Measurements from ENCODE around the gene LIF.

The LIF gene

GRCh38 chr22:30261134-30261533 lies 14.6 kb upstream of the LIF start:
- Histone ChIP-seq H3K36me3 (ENCODE audit: control insufficient read depth, insufficient read depth, low read length) (no peaks in the 10 kb centered on the region), H3K27me3 (ENCODE audit: control insufficient read depth, insufficient read depth, low read length) (no peaks in the 10 kb centered on the region; the same call in 1 of the 2 replicates), H3K4me3 (ENCODE audit: low read depth, low read length) (no peak overlapping the region), H3K9ac (ENCODE audit: low read depth, low read length) (no peak overlapping the region), H3K9me3 (ENCODE audit: control insufficient read depth, insufficient read depth, low read length) (no peaks in the 10 kb centered on the region), H3K27ac (ENCODE audit: low read depth, low read length) (no peak overlapping the region), H3K4me1 (ENCODE audit: control insufficient read depth, insufficient read depth, low read length) (peaks cover 5% of the 10 kb centered on the region; the same call in 1 of the 2 replicates)

GRCh38 chr22:30260682-30261081 lies 14.1 kb upstream of the LIF start:
- Histone ChIP-seq H3K4me1 (ENCODE audit: control insufficient read depth, insufficient read depth, low read length) (peaks cover 8% of the 10 kb centered on the region; the same call in 1 of the 2 replicates), H3K9ac (ENCODE audit: low read depth, low read length) (no peak overlapping the region), H3K27me3 (ENCODE audit: control insufficient read depth, insufficient read depth, low read length) (no peaks in the 10 kb centered on the region; the same call in 1 of the 2 replicates), H3K36me3 (ENCODE audit: control insufficient read depth, insufficient read depth, low read length) (no peaks in the 10 kb centered on the region), H3K27ac (ENCODE audit: low read depth, low read length) (no peak overlapping the region), H3K9me3 (ENCODE audit: control insufficient read depth, insufficient read depth, low read length) (no peaks in the 10 kb centered on the region), H3K4me3 (ENCODE audit: low read depth, low read length) (no peak overlapping the region)

DNA sequence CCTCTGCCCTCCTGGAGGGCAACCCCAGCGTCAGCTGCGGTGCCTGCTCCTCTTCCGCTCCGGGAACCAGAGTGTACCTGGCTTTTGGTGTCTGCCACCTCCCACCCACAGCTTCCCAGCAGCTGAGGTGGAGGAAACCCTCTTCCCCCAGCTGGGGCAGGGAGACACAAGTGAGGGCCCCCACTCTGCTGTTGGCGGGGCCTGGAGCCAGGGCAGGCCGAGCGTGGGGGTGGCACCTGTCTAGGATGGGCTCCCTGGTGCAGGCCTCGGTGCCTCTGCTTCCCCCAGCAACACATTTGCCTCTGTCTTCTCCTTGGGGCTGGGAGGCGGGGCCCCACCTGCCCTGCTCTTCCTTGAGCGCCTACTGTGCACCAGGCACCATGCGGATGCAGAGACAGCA lies 13.7 kb upstream of the LIF start:
- H3K27ac ChIP-seq (ENCODE audit: low read depth, low read length): no peak overlapping the region
- no peak overlapping the region for H3K4me3 ChIP-seq (ENCODE audit: low read depth, low read length)
- no peaks in the 10 kb centered on the region for H3K36me3 ChIP-seq (ENCODE audit: control insufficient read depth, insufficient read depth, low read length)
- no peaks in the 10 kb centered on the region; the same call in 1 of the 2 replicates for H3K27me3 ChIP-seq (ENCODE audit: control insufficient read depth, insufficient read depth, low read length)
- no peaks in the 10 kb centered on the region for H3K9me3 ChIP-seq (ENCODE audit: control insufficient read depth, insufficient read depth, low read length)
- peaks cover 8% of the 10 kb centered on the region; the same call in 1 of the 2 replicates for H3K4me1 ChIP-seq (ENCODE audit: control insufficient read depth, insufficient read depth, low read length)
- no peak overlapping the region for H3K9ac ChIP-seq (ENCODE audit: low read depth, low read length)

GRCh38 chr22:30254314-30254713 lies 7.8 kb upstream of the LIF start:
- Histone ChIP-seq H3K27ac (ENCODE audit: low read depth, low read length) (no peak overlapping the region), H3K9ac (ENCODE audit: low read depth, low read length) (no peak overlapping the region), H3K4me3 (ENCODE audit: low read depth, low read length) (no peak overlapping the region), H3K27me3 (ENCODE audit: control insufficient read depth, insufficient read depth, low read length) (no peaks in the 10 kb centered on the region), H3K4me1 (ENCODE audit: control insufficient read depth, insufficient read depth, low read length) (peaks cover 14% of the 10 kb centered on the region; the same call in 1 of the 2 replicates), H3K36me3 (ENCODE audit: control insufficient read depth, insufficient read depth, low read length) (no peaks in the 10 kb centered on the region), H3K9me3 (ENCODE audit: control insufficient read depth, insufficient read depth, low read length) (no peaks in the 10 kb centered on the region)

GRCh38 chr22:30253205-30253852 lies 6.8 kb upstream of the LIF start:
- peaks cover 14% of the 10 kb centered on the region; the same call in 1 of the 2 replicates for H3K4me1 ChIP-seq (ENCODE audit: control insufficient read depth, insufficient read depth, low read length)
- no peak overlapping the region for H3K27ac ChIP-seq (ENCODE audit: low read depth, low read length)
- no peaks in the 10 kb centered on the region for H3K9me3 ChIP-seq (ENCODE audit: control insufficient read depth, insufficient read depth, low read length)
- no peak overlapping the region for H3K9ac ChIP-seq (ENCODE audit: low read depth, low read length)
- H3K27me3 ChIP-seq (ENCODE audit: control insufficient read depth, insufficient read depth, low read length): no peaks in the 10 kb centered on the region
- no peak overlapping the region for H3K4me3 ChIP-seq (ENCODE audit: low read depth, low read length)
- H3K36me3 ChIP-seq (ENCODE audit: control insufficient read depth, insufficient read depth, low read length): no peaks in the 10 kb centered on the region

GRCh38 chr22:30252411-30253204 lies 6.0 kb upstream of the LIF start:
- Histone ChIP-seq H3K4me1 (ENCODE audit: control insufficient read depth, insufficient read depth, low read length) (peaks cover 14% of the 10 kb centered on the region; the same call in 1 of the 2 replicates), H3K9me3 (ENCODE audit: control insufficient read depth, insufficient read depth, low read length) (no peaks in the 10 kb centered on the region), H3K9ac (ENCODE audit: low read depth, low read length) (no peak overlapping the region), H3K36me3 (ENCODE audit: control insufficient read depth, insufficient read depth, low read length) (no peaks in the 10 kb centered on the region), H3K4me3 (ENCODE audit: low read depth, low read length) (no peak overlapping the region), H3K27ac (ENCODE audit: low read depth, low read length) (no peak overlapping the region), H3K27me3 (ENCODE audit: control insufficient read depth, insufficient read depth, low read length) (no peaks in the 10 kb centered on the region)

GRCh38 chr22:30251711-30252110 lies 5.2 kb upstream of the LIF start:
- Histone ChIP-seq H3K4me1 (ENCODE audit: control insufficient read depth, insufficient read depth, low read length) (peaks cover 14% of the 10 kb centered on the region; the same call in 1 of the 2 replicates), H3K4me3 (ENCODE audit: low read depth, low read length) (no peak overlapping the region), H3K27me3 (ENCODE audit: control insufficient read depth, insufficient read depth, low read length) (no peaks in the 10 kb centered on the region), H3K36me3 (ENCODE audit: control insufficient read depth, insufficient read depth, low read length) (no peaks in the 10 kb centered on the region), H3K27ac (ENCODE audit: low read depth, low read length) (no peak overlapping the region), H3K9ac (ENCODE audit: low read depth, low read length) (no peak overlapping the region), H3K9me3 (ENCODE audit: control insufficient read depth, insufficient read depth, low read length) (no peaks in the 10 kb centered on the region)

DNA sequence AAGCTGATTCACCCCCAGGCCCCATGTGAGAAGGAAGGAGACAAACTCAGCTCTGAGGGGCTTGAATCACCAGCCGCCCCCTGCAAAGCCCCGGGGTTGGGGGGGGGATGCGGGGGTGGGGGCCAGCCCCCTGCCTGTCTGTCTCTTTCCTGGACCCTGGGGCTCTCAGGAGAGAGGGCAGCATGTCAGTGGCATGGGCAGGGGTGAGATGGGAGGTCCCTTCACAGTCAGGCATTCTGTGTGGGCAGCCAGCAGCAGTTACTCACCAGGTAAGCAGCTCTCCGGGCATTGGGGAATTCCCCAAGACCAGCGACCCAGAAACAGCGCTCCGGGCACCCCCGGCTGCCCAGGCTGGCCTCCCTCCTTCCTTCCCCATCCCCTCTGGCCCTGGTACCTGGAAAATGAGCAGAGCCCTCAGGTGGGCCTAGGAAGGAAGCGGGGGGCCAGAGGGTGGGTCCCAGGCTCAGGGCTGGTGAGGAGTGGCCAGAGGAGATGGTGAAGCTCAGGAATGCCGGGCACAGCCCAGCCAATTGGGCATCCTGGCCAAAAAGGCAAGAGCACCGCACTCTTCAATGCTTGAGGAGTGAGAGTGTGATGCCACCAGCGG lies 4.2 kb upstream of the LIF start:
- Histone ChIP-seq H3K27ac (ENCODE audit: low read depth, low read length) (no peak overlapping the region), H3K9ac (ENCODE audit: low read depth, low read length) (no peak overlapping the region), H3K36me3 (ENCODE audit: control insufficient read depth, insufficient read depth, low read length) (no peaks in the 10 kb centered on the region), H3K4me3 (ENCODE audit: low read depth, low read length) (no peak overlapping the region), H3K4me1 (ENCODE audit: control insufficient read depth, insufficient read depth, low read length) (peaks cover 6% of the 10 kb centered on the region; the same call in 1 of the 2 replicates), H3K9me3 (ENCODE audit: control insufficient read depth, insufficient read depth, low read length) (no peaks in the 10 kb centered on the region), H3K27me3 (ENCODE audit: control insufficient read depth, insufficient read depth, low read length) (no peaks in the 10 kb centered on the region)

- no peaks in the 10 kb centered on the region for H3K9me3 ChIP-seq (ENCODE audit: control insufficient read depth, insufficient read depth, low read length)
- peaks cover 6% of the 10 kb centered on the region; the same call in 1 of the 2 replicates for H3K4me1 ChIP-seq (ENCODE audit: control insufficient read depth, insufficient read depth, low read length)
- no peaks in the 10 kb centered on the region for H3K27me3 ChIP-seq (ENCODE audit: control insufficient read depth, insufficient read depth, low read length)
- H3K27ac ChIP-seq (ENCODE audit: low read depth, low read length): no peak overlapping the region
- H3K4me3 ChIP-seq (ENCODE audit: low read depth, low read length): no peak overlapping the region
- H3K9ac ChIP-seq (ENCODE audit: low read depth, low read length): no peak overlapping the region
- H3K36me3 ChIP-seq (ENCODE audit: control insufficient read depth, insufficient read depth, low read length): no peaks in the 10 kb centered on the region
Measured at GRCh38 chr22:30250039-30250565, 3.5 kb upstream of the LIF start.

GRCh38 chr22:30249049-30250038 lies 2.8 kb upstream of the LIF start:
- no peak overlapping the region for H3K4me3 ChIP-seq (ENCODE audit: low read depth, low read length)
- no peaks in the 10 kb centered on the region for H3K9me3 ChIP-seq (ENCODE audit: control insufficient read depth, insufficient read depth, low read length)
- no peak overlapping the region for H3K27ac ChIP-seq (ENCODE audit: low read depth, low read length)
- no peaks in the 10 kb centered on the region for H3K27me3 ChIP-seq (ENCODE audit: control insufficient read depth, insufficient read depth, low read length)
- peaks cover 6% of the 10 kb centered on the region; the same call in 1 of the 2 replicates for H3K4me1 ChIP-seq (ENCODE audit: control insufficient read depth, insufficient read depth, low read length)
- no peak overlapping the region for H3K9ac ChIP-seq (ENCODE audit: low read depth, low read length)
- H3K36me3 ChIP-seq (ENCODE audit: control insufficient read depth, insufficient read depth, low read length): no peaks in the 10 kb centered on the region

Measured in HUES48 (cell line).